GM10847 (cell line): ENCODE data around the gene ELMO1.

ENCODE experiments used
- POLR2A ChIP-seq: IDR thresholded peaks from 2 replicates; pipeline ENCODE4 v1.6.1; 2011; ENCODE audit not compliant: insufficient read length; ENCODE audit errors: extremely low read depth

Gene ELMO1

DNA sequence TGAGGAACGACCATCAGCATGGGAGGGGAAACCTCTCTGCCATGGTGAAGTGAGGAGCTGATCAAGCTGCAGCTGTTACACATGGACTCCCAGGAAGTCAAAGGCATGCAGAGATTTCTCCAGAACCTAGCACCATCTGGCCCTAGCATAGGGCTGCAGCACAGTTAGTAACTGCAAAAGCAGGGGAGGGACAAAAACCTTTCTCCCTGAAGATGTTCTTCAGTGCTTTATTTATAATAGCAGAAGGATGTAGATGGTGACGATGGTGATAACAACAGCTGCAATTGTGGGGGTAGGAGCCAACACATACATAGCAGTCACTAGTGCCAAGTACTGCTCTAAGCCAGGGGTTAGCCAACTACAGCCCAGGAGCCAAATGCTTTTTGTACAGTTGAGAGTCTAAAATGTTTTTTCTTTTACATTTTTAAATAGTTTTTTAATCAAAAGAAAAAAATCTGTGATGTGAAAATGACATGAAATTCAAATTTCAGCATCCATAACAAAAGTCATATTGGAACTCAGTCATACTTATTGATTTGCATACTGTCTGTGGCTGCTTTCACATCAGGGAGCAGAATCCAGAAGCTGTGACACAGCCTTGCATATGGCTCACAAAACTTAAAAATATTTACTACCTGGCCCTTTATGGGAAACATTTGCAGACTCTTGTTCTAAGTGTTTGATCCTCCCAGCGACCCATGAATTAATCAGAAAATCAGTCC, 299.5 kb downstream of the ELMO1 start:
- no peak for TF ChIP-seq POLR2A

DNA sequence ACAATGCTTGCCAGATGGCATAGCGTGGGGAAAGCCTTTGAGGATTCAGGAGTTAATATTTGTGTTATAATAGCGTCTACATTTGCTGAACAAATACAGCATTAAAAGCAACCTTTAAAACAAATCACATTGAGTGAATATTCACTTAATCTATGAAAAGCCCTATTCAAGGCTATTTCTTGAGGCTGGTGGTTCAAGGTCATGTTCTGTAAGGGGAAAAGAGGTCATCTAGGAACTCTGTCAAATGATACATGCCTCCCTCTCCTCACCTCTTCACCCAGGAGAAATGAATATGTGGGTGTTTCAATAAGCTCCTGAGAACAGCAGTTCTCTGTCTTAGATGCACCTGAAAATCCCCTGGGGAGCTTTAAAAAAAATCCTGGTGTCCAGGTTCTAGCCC, 303.0 kb downstream of the ELMO1 start:
- no peak for TF ChIP-seq POLR2A

- TF ChIP-seq POLR2A = no peak
Measured at GRCh38 chr7:37144423-37144822, 304.2 kb downstream of the ELMO1 start.

- no peak for TF ChIP-seq POLR2A
Measured at GRCh38 chr7:37142958-37143357, 305.7 kb downstream of the ELMO1 start.

DNA sequence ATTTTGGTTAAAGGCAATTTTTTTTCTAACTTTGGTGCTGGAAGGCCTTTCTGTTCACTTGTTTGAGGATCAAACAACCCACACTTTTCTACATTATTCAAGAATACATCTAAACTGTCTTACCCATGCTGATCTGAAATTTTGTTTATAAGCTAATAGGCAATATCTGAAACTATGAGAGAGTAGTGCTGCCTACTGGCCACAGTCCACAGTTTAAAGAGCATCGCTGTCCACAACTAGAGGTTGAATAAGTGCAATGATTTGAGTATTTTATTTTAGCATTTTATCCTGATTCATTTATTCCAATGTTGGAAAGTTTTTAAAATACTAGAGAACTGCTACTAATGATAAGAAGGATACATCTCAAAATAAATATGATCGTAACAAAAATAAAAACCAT, 306.9 kb downstream of the ELMO1 start:
- no peak for TF ChIP-seq POLR2A

DNA sequence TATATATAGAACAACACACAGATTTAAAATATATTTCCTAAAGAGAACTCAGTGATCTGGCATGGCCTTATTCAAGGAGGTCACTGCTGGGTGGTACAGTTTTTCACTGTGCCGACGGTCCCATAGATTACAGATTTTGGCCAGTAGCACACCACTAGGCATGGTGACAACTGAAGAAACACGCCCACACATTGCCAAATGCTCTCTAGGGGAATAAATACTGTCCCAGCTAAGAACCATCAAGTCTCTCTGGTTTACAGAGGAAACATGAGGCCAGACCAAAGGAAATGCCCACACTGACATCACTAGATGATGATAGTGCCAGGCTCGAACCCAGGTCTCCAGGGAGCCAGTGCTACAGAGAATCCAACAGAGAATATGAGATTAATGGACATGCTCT, 316.8 kb downstream of the ELMO1 start:
- TF ChIP-seq POLR2A = no peak

- TF ChIP-seq POLR2A = no peak
Measured at GRCh38 chr7:37129035-37129425, 319.6 kb downstream of the ELMO1 start.

DNA sequence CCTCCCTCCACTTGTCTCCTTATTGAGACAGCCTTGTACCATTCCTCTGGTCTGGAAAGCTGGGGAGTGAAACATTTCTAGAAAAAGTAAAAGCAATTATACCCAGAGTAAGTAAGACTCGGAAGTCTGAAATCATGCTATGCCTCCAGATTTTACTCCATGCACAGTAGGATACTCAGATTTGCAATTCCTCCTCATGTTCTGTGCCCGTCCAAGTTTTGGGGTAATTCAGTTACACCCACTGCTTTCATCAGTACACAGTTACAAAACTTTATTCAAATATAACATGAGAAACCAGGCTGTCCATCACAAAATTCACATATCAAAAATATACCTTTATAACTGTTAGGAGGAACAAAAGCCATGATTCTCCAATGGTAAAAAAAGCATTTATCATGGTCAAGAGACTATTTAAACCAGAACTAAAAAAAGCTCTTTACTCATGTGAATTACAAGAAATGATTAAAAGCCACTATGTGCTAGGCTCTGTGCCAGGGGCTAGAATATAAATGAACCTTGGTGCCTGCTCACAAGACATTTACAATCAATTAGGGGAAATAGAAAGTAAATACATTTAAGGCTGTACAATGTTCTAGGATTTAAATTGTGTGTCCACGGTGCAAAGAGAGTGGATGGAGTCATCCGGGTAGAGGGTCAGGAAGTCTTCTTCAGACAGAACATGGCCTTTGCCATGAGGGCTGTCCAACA, 320.2 kb downstream of the ELMO1 start:
- no peak for TF ChIP-seq POLR2A

GRCh38 chr7:37119296-37119860, 329.3 kb downstream of the ELMO1 start:
- TF ChIP-seq POLR2A = no peak

GRCh38 chr7:37118004-37118403, 330.7 kb downstream of the ELMO1 start:
- TF ChIP-seq POLR2A = no peak

- TF ChIP-seq POLR2A = no peak
Measured at GRCh38 chr7:37117292-37117691, 331.4 kb downstream of the ELMO1 start.

GRCh38 chr7:37116093-37116701, 332.5 kb downstream of the ELMO1 start:
- no peak for TF ChIP-seq POLR2A

DNA sequence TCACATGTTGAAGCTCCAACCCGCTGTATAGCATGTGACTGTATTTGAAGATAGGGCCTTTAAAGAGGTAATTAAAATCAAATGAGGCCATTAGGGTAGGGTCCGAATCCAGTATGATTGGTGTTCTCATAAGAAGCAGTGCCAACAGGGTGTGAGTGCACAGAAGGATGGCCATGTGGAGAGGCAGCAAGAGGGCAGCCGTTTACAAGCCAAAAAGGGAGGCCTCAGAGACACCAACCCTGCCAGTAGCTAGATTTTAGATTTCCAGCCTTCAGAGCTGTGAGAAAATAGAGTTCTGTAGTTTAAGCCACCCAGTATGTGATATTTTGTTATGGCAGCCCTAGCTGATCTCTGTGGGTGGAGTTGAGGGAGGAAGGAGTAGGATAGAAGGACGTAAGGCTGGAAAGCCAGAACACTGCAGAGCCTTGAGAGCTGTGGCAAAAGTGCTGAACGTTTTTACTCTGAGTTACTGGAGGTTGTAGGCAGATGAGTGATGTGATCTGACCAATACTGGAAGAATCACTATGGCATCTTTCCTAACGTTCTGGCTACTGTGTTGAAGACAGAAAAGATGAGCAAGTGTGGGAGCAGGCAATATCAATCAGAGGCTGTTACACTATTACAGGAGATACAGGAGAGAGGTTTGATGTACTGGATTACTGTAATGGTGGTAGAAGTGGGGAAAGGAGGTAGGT, 334.9 kb downstream of the ELMO1 start:
- TF ChIP-seq POLR2A = no peak

- TF ChIP-seq POLR2A = no peak
Measured at GRCh38 chr7:37112876-37113275, 335.8 kb downstream of the ELMO1 start.

- no peak for TF ChIP-seq POLR2A
Measured at GRCh38 chr7:37112218-37112617, 336.4 kb downstream of the ELMO1 start.
